HG02943 (cell line): Measurements from ENCODE around the gene CSGALNACT2.
"Not testable (repeated sequence)": the region's sequence is repeated elsewhere in the genome, so short reads cannot be mapped to it uniquely, and the experiment has no call there.

Source experiments
- ATAC-seq: cut with Tn5 transposase; IDR thresholded peaks from one replicate; pipeline ENCODE4 v1.9.1; 2021; ENCODE audit warnings: mild to moderate bottlenecking, low read depth, moderate library complexity; ENCODE audit not compliant: unreplicated experiment

Gene CSGALNACT2

DNA sequence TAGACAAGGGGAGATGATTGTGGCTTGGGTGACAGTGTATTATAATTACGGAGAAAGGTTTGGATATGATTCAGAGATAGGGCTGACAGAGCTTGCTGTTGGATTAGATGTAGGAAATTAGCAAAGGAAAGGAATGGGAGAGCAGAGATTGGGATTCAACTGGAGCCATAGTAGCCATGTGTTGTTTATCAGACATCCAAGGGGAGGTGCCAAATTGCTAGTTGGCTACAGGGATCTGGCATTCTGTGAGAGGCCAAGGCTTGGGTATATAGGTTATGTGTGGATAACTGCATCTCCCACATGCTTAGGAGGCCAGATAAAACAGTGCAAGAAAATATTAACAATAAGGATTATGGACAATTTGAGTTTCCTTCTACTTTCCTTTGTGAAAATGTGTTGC is 34.9 kb downstream of the CSGALNACT2 start:
- ATAC-seq: no peak

DNA sequence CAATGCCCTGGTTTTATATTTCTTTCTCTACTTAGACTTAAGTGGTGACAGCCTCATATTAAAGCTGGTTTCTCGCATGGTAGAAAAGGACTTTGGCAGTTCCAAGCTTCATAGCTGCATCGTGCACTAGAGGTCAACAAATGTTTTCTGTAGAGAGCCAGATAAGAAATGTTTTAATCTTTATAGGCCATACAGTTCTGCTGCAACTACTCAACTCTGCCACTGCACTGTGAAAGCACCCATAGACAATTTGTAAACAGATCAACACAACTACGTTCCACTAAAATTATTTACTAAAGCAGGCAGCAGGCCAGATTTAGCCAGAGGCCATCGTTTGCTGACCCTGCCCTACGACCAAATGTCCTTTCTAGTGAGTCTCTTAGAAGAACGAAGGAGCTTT is 36.7 kb downstream of the CSGALNACT2 start:
- no peak for ATAC-seq

DNA sequence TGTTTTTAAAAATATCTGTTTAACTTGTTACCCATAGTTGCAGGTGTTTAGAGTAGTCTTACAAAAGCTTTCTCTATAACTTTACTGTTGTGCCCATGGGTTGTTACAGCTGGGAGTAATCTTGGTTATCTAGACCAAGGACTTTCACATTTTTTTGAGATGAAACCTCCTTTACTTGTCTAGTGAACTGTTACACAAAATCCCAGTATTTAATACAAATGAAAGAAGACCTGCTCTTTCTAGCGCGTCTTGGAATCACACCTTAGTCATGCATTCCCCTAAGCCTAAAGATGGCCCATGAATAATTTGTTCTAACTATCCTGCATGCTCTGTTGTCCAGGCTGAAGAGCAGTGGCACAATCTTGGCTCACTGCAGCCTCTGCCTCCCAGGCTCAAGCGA is 38.0 kb downstream of the CSGALNACT2 start:
- no peak for ATAC-seq

DNA sequence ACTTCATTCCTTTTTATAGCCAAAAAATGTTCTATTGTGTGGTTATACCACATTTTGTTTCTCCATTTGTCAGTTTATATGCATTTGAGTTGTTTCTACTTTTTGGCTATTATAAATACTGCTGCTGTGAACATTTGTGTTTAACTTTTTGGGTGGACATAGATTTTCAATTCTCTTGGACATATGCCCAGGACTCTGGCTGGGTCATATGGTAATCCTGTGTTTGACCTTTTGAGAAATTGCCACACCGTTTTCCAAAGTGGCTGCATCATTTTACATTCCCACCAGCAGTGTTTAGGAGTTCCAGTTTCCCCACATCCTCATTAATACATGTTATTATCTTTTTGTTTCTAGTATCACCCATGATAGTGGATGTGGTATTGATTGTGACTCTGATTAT is 39.4 kb downstream of the CSGALNACT2 start:
- ATAC-seq: no peak

GRCh38 chr10:43181146-43181545 is 42.9 kb downstream of the CSGALNACT2 start:
- ATAC-seq: no peak

DNA sequence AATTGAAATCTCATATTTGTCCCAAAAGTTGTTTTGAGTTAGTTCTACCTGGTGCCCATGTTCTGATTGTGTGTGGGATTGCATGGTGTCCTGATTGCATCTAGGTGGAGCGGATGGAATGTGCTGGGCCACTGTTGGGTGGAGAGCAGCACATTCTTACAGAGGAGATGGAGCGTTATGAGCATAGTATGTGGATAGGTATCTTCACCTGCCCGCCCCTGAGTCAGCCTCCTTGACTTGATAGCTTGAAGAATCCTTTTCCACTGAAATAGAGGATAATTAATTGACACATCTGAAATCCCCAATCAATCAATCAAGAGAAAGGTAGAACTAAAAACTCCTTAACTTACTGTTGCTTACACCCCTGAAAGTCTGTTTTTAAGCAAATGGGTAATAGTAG is 45.5 kb downstream of the CSGALNACT2 start:
- ATAC-seq: not testable (repeated sequence)

- no peak for ATAC-seq
Observed at GRCh38 chr10:43186150-43186549, 47.9 kb downstream of the CSGALNACT2 start.

DNA sequence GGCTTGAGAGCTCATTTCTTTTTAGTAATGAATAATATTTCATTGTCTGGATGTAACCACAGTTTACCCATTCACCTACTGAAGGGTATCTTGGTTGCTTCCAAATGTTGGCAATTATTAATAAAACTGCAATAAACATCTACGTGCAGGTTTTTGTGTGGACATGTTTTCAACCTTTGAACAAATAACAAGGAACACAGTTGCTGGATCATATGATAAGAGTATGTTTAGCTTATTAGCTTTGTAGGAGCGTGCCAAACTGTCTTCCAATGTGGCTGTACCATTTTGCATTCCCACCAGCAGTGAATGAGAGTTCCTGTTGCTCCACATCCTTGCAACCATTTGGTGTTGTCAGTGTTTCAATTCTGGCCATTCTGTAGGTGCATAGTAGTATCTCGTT is 49.0 kb downstream of the CSGALNACT2 start:
- ATAC-seq: no peak

DNA sequence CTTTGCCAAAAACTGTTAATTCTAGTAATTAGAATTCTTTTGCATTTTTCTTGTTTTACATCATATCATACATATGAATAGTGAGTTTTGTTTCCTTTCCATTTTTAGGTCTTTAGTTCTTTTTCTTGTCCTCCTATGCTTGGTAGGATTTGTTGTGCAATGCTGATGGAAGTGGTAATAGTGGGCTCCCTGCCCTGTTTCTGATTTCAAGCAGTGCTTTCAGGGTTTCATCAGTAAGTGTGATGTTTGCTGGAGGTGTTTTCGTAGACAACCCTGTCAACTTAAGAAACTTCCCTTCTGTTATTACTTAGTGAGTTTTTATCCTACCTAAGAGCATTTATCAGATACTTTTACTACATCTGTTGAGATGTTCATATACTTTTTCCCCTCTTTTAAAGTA is 50.5 kb downstream of the CSGALNACT2 start:
- ATAC-seq: no peak

GRCh38 chr10:43190289-43190688 is 52.0 kb downstream of the CSGALNACT2 start:
- ATAC-seq: no peak

DNA sequence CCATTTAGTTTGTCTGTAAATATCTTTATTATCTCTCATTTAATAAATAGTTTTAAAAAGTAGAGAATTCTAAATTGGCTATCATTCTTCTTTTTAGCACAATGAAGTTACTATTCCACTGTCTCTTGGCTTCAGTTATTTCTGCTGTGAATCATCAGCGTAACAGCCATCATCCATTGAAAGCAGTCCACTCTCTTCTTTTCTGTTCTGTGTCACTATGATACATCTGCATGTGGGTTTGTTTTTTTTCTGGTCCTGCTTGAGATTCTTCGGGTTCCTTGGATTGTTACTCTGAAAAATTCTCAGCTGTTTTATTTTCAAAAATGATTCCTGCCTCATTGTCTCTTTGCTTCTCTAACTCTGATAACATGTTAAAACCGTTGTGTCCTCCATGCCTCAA is 52.5 kb downstream of the CSGALNACT2 start:
- ATAC-seq: no peak

- no peak for ATAC-seq
Observed at GRCh38 chr10:43192884-43193283, 54.6 kb downstream of the CSGALNACT2 start.

- no peak for ATAC-seq
Observed at GRCh38 chr10:43193496-43194080, 55.3 kb downstream of the CSGALNACT2 start.

GRCh38 chr10:43194266-43194665 is 56.0 kb downstream of the CSGALNACT2 start:
- ATAC-seq: no peak

DNA sequence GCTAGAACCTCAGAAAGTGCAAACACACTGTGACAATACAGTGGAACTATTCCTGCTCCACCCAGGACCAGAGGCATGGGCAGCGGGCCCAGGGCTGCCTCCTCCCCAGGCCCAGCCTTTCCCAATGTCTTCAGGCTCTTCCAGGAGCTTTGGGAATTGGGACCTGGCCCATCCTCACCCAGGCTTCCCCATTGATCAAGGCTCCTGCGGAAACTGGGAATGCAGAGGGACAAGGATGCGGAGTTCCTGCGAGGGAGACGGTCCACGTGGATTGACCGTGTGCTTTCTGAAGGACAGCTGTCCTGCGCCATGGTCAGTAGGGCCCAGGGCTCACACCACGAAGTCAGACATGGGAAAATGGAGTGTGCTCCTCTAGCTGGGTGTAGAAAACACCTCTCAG is 56.6 kb downstream of the CSGALNACT2 start:
- ATAC-seq: no peak

GRCh38 chr10:43195557-43195956 is 57.3 kb downstream of the CSGALNACT2 start:
- no peak for ATAC-seq

DNA sequence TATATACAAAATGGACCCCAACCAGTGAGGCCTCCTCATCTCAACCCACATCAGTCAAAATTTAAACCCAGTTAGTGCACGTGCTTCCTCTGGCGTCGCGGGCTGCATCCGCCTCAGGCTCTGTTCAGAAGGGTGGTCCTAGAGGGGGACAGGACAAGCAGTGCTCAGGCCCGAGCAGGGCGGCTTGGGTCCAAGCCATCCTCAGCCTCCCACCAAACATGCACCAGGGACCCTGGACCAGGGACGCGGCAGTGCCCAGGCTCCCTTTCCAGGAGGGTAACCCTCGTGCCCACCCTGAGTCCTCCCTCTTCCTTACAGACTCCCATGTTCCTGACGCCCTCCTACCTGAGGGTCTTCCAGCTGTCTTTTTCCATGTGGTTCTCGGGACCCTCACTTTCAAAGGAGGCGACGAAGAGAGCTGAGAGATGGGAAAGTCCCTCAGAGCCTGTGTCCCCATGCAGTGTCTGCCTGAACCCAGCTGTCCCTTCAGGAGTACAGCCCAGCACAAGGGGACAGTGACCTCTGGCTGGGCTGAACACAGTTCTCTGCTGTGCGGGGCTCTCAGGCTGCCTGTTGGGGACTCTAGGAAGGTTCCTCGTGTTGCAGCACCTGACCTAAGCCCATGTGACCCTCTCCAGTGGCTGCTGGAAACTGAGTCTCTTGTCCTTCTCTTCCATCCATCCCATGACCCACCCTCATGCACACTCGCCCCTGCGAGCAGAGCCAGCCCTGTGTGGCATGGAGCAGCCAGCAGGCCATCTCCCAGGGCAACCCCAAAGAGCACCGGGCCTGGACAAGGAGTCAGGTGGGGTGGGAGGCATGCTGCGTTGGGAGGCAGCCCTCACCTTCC is 58.1 kb downstream of the CSGALNACT2 start:
- no peak for ATAC-seq

- no peak for ATAC-seq
Observed at GRCh38 chr10:43196981-43197833, 59.0 kb downstream of the CSGALNACT2 start.

DNA sequence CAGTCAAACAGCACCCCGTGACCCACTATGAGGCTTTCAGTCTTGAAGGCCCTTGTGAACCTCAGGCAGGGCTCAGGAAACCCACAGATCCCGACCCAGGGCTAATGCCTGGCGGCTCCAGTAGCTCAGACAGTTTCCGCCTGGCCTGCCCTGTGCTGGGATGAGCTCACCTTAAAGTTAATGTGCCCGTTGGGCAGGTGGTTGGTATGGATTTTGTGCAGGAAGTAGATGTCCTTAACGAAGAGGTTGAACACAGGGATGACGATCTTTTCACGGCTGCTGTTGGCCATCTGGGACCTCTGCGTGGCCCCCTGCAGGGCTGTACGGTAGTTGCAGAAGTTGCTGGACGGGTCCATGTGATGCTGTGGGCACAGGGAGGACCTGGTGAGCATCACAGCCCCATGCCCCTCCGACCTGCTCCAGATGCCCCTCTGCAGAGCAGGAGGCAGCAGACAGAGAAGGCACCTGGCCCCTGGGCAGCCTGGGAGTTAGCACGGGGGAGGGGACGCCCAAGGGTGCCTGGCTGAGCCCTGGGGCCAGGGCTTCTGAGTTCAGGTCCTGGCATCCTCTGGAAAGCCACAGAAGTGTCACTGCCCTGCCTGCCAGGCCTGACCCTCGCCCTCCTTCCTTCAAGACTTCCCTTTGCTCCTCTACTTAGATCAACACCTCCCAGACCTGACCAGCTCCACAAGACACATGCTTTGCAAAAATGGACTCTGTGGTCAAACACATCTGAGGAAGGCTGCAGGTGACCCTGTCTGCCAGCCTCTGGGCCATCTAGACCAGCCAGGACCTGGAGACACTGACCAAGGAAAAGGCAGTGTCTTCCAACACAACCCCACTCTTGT is 59.8 kb downstream of the CSGALNACT2 start:
- no peak for ATAC-seq

DNA sequence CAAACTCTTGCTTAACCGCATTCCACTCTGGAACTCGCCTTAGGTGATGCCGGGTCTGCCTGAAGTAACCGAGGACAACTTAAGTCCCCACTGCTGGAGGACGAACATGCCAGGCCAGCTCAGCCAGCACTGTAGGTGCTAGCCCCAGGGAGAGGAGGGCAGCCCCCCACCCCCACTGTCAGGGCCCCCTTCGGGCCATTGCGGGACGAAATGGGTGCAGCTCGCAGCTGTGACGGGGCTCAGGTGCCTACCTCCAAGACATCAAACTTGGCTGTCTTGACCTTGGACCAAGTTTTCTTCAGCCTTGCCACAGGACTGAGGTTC is 60.4 kb downstream of the CSGALNACT2 start:
- ATAC-seq: no peak
